Measurements from ENCODE around the gene ERCC5.

Gene ERCC5

DNA sequence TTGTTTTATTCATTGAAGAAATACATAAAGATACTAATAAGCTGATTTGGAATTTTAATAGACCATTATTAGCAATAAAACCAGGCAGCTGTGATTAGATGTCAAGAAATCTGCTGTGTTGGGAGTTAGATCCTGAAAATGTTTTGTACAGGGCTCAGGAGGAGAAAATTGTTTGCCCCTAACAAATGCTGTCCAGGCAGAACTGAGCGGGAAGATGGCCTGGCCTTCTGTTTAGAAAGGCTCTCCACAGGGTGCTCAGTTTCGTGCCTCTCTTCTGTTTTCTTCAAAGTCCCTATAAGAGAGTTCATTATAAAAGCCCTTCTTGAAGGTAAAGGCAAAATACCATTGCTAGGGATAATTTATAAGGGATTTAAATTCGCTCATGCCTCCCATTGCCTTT is 64.1 kb downstream of the ERCC5 start:
- TF ChIP-seq, protein P1, sequence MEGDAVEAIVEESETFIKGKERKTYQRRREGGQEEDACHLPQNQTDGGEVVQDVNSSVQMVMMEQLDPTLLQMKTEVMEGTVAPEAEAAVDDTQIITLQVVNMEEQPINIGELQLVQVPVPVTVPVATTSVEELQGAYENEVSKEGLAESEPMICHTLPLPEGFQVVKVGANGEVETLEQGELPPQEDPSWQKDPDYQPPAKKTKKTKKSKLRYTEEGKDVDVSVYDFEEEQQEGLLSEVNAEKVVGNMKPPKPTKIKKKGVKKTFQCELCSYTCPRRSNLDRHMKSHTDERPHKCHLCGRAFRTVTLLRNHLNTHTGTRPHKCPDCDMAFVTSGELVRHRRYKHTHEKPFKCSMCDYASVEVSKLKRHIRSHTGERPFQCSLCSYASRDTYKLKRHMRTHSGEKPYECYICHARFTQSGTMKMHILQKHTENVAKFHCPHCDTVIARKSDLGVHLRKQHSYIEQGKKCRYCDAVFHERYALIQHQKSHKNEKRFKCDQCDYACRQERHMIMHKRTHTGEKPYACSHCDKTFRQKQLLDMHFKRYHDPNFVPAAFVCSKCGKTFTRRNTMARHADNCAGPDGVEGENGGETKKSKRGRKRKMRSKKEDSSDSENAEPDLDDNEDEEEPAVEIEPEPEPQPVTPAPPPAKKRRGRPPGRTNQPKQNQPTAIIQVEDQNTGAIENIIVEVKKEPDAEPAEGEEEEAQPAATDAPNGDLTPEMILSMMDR (IDR thresholded peaks at IDR 0.05; ENCODE audit: low read depth, low read length, missing control alignments) = no peak
- no peak overlapping the region for H3K4me3 ChIP-seq (ENCODE audit: low read depth, low read length)
- no peak for DNase-seq (ENCODE audit: low read depth)

DNA sequence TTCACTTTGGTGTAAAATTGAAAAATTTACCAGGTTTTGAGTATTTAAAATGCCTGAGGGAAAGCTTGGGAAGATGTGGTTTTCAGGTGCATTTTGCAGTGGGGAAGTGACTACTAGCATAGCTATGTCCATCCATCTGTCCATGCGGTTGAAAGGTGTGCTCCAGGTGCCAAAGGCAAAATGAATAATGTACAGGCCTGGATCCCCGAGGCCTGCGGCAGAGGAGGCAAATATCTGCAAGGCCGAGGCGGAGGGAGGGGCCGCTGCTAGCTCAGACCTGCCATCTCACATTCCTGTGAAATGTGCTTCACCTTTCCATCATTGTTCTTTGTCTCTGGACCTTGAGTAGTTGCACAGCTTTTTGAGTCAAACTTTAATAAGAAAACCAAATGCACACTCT is 65.5 kb downstream of the ERCC5 start:
- H3K4me3 ChIP-seq (ENCODE audit: low read depth, low read length) = no peak overlapping the region
- TF ChIP-seq, protein P1 (IDR thresholded peaks at IDR 0.05; ENCODE audit: low read depth, low read length, missing control alignments) = no peak
- DNase-seq (ENCODE audit: low read depth) = no peak

DNA sequence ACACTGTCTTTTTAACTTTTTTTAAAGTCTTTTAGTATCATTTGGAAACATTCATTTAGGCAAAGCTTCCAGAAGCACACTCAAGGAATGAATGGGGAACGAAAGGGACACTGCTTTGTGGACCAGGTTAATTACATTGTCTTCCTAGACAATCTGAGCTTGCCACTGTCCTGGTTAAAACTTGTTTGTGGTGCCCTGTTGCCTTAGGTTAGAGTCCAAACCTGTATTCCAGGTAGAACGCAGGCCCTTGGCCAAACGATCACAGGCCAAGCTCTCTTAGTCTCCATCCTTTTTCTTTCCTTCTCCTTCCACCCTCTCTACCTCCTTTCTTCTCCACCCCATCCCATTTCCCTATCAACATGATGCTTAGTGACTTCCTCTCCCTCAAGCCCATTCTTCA is 66.8 kb downstream of the ERCC5 start:
- H3K4me3 ChIP-seq (ENCODE audit: low read depth, low read length) = no peak overlapping the region
- TF ChIP-seq, protein P1 (IDR thresholded peaks at IDR 0.05; ENCODE audit: low read depth, low read length, missing control alignments) = no peak
- no peak for DNase-seq (ENCODE audit: low read depth)

DNA sequence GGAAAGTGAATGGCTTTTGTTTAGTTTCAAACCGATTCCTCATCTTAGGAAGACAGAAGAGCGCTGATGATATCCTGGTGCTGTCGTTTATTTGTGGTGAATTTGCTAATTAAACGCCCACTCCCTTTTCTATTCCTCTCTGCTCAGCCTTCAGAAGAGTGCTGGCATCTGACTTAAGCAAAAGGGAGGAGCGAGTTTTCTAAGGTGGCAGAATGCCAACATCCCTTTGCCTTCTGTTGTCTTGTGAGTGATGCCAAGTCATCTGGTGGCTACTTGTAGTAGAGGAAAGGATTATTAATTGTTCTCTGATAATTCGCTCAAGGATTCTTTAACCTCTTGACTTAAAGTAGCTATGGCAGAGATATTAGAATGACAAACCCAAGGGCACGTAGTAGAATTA is 68.1 kb downstream of the ERCC5 start:
- no peak for DNase-seq (ENCODE audit: low read depth)
- H3K4me3 ChIP-seq (ENCODE audit: low read depth, low read length) = no peak overlapping the region
- TF ChIP-seq, protein P1 (IDR thresholded peaks at IDR 0.05; ENCODE audit: low read depth, low read length, missing control alignments) = no peak

DNA sequence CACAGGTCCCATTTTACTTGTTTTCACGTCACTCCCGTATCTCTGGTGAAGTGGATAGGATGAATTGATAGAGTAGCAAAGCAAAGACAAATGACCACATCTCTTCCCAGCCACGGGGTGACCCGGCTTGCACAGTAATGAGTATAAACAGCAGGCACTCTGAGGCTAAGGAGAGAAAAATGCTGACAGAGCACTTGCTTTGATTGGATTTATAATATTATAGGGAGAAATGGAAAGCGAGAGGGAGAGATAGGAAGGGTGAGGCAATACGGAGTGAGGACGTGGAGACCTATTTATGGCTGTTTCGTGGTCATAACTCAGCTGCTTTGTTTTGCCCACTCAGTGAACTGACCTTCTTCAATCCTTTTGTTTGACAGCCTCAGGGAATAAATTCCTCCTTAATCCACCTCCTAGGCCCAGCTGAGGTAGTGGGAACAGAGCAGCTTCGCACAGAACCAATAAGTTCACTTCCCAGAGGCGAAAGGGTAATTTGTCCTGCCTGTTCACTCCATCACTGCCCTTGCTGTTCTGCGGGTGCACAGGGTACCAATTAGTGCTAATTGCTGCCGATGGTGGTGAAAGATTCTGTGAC is 68.6 kb downstream of the ERCC5 start:
- no peak for DNase-seq (ENCODE audit: low read depth)
- TF ChIP-seq, protein P1 (IDR thresholded peaks at IDR 0.05; ENCODE audit: low read depth, low read length, missing control alignments) = no peak
- no peak overlapping the region for H3K4me3 ChIP-seq (ENCODE audit: low read depth, low read length)

DNA sequence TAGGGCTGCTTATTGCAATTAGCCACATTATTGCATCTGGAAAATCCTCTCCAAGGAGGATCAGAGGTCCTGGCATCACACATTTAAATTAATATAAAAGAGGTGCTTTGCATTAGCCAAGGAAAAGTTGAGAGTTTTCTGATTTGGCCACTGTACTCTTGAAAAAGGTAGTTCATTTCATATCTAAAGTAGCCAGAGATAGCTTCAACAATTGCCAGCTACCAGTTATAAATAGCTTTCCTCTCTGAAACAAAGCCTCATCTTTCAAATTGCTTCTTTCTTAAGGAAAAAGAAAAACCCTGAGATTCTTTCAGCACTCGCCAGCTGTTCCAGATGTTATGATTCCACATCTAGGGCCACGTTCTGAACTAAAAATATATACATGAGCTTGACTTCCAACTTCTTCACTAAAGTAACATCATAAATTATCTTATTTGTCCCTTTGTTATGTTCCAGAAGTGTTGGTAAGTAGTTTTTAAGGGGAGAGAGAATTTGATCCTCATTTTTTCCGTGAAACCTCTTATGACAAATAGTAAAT is 69.6 kb downstream of the ERCC5 start:
- TF ChIP-seq, protein P1 (IDR thresholded peaks at IDR 0.05; ENCODE audit: low read depth, low read length, missing control alignments) = no peak
- no peak for DNase-seq (ENCODE audit: low read depth)
- H3K4me3 ChIP-seq (ENCODE audit: low read depth, low read length) = no peak overlapping the region

DNA sequence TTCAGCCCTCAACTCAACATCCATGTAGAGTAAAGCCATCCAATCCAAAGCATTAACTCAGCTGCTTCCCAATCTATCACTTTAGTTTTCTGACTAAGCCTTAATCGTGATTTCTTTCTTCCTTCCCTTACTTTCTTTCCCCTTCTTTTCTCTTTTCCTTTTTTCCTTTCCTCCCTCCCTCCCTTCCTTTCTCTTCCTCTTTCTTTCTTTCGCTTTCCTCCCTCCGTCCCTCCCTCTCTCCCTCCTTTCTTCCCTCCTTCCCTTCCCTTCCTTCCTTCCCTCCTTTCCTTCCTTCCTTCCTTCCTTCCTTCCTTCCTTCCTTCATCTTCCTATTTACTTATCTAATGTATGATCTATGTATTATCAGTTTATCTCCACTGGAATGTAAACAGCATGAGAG is 71.2 kb downstream of the ERCC5 start:
- TF ChIP-seq, protein P1 (IDR thresholded peaks at IDR 0.05; ENCODE audit: low read depth, low read length, missing control alignments) = no peak
- no peak overlapping the region for H3K4me3 ChIP-seq (ENCODE audit: low read depth, low read length)
- DNase-seq (ENCODE audit: low read depth) = no peak

Measured in GM12864 (cell line).